ENCODE measurements around the gene WDR87. TPM values are rescaled to one million over a fixed set of nuclear protein-coding genes. Genes with fewer than 3 reads are reported as not detected.

WDR87 gene
- total and polyA plus RNA-seq, 2 of the 4 experiments (the other 2 are of a cell fraction): not detected

GRCh38 chr19:37954421-37954874 lies 48.1 kb upstream of the WDR87 start:
- no peak overlapping the region for H2BK5ac ChIP-seq (ENCODE audit: low read depth, low read length, poor library complexity, severe bottlenecking)
- H3K23ac ChIP-seq (ENCODE audit: low read depth, low read length): no peak overlapping the region
- H3K27ac ChIP-seq (ENCODE audit: insufficient read depth, low read length): no peak overlapping the region
- H3K9ac ChIP-seq (ENCODE audit: low read depth, low read length): no peak overlapping the region
- peaks cover 30 to 77% of the 10 kb centered on the region in 2 experiments for H3K79me1 ChIP-seq (ENCODE audit: low read depth in 1 of 2, low read length in 2 of 2)
- peaks cover 5% of the 10 kb centered on the region for H3K4me1 ChIP-seq (ENCODE audit: control insufficient read depth, insufficient read depth, low read length)
- in situ Hi-C loops (cut with MboI; ENCODE audit: low sequenced_read_pairs) (no loop called here), intact Hi-C loops (cut with micrococcal nuclease) (no loop called here), dilution Hi-C loops (cut with HindIII; ENCODE audit: low sequenced_read_pairs, unreplicated experiment) (no loop called here)
- TF ChIP-seq MAFK (IDR thresholded peaks at IDR 0.05; ENCODE audit: low read depth, low read length) (no peak), MXI1 (IDR thresholded peaks at IDR 0.05; ENCODE audit: borderline replicate concordance, low read depth, low read length) (no peak)
- no CpG with 5 or more reads among the region's 10 CpGs for WGBS, 2 experiments (ENCODE audit: extremely low coverage in 2 of 2, insufficient read length in 1 of 2)
- no peak overlapping the region for H4K8ac ChIP-seq (ENCODE audit: low read depth in 2 of 2, low read length in 2 of 2)
- BruUV-seq (replicated peaks): no TSS peak
- H2AK9ac ChIP-seq (replicated peaks; ENCODE audit: low read depth, low read length, poor library complexity): no peak overlapping the region
- H2AFZ ChIP-seq (replicated peaks; ENCODE audit: low read length, poor library complexity): no peak overlapping the region
- no peak overlapping the region for H3K18ac ChIP-seq (ENCODE audit: low read depth, low read length)
- no peak overlapping the region for H2BK20ac ChIP-seq (ENCODE audit: low read depth, low read length)
- DNase-seq: no peak
- H4K20me1 ChIP-seq (ENCODE audit: insufficient read depth, low read length): peaks cover 3% of the 10 kb centered on the region; the same call in 1 of the 2 replicates
- ATAC-seq (ENCODE audit: low read depth): no peak
- 0 out of 2 replicates have a peak overlapping the region, but pooled peaks have one; percentile 68 for H3K14ac ChIP-seq (replicated peaks; ENCODE audit: low read depth, low read length)
- peaks cover 4% of the 10 kb centered on the region; the same call in 1 of the 2 replicates for H3K9me1 ChIP-seq (ENCODE audit: insufficient read depth, low read length)
- no peak overlapping the region for H2BK15ac ChIP-seq (ENCODE audit: low read depth, low read length)
- no peak overlapping the region for H3K4me3 ChIP-seq (ENCODE audit: insufficient read depth, low read depth, low read length)
- H2BK120ac ChIP-seq (ENCODE audit: low read depth, low read length): no peak overlapping the region
- no peak overlapping the region for H4K91ac ChIP-seq (ENCODE audit: insufficient read depth, low read depth, low read length)
- peak overlapping the region; percentile 53; the same call in 1 of the 2 replicates for H3K4ac ChIP-seq (ENCODE audit: low read depth, low read length)
- H3K4me2 ChIP-seq (ENCODE audit: low read depth, low read length): no peak overlapping the region
- peak overlapping the region; percentile 9; the same call in 1 of the 2 replicates for H4K5ac ChIP-seq (ENCODE audit: low read depth, low read length)
- H3K36me3 ChIP-seq (ENCODE audit: control insufficient read depth, insufficient read depth, low read length): no peaks in the 10 kb centered on the region
- no peak overlapping the region for H3K56ac ChIP-seq (ENCODE audit: extremely low read depth, insufficient read depth, low read length)
- H3K9me3 ChIP-seq (ENCODE audit: control insufficient read depth, insufficient read depth, low read length): no peaks in the 10 kb centered on the region
- H2AK5ac ChIP-seq (ENCODE audit: low read depth, low read length): peak overlapping the region; percentile 64; the same call in 1 of the 2 replicates
- no peaks in the 10 kb centered on the region for H3K27me3 ChIP-seq (ENCODE audit: control insufficient read depth, insufficient read depth, low read length)
- CTCF ChIA-PET: interaction anchor here (0.6 to 1.1 kb wide), 2 partner anchors 22 to 101 kb away, joined by 3 to 6 read pairs; no protein-coding TSS in a partner anchor
- POLR2A ChIA-PET (ENCODE audit: unreplicated experiment): no interaction called here

Measured in IMR-90 (cell line).